ENCODE measurements around the gene VANGL1.

Gene VANGL1

DNA sequence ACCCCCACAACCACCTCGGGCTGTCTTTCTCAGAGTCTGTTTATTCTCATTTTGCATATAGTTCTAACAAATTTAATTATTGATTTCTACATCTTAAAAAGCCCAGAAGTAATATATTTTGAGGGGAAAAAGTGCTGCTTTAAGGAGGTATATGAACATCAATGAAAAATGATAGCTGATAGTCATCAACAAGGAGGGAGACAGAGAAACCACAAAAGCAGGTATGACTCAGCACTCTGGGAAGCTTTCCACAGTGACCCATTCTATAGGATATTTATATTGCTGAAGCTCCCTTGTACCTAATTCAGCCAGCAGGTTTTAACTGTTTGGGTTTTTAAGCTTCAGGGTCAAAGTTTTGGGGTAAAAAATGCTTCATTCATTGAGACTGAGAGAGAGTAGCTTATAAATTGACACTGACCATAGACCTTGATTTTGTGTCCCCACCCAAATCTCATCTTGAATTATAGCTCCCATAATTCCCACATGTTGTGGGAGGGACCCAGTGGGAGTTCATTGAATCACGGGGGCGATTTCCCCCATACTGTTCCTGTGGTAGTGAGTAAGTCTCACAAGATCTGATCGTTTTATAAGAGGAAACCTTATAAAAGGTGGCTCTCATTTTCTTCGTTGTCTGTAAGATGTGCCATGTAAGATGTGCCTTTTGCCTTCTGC lies 27.4 kb downstream of the VANGL1 start:
- 88% methylated on average over 5 of the region's 5 CpGs for WGBS
- peaks cover 38% of the 10 kb centered on the region for H3K36me3 ChIP-seq (ENCODE audit: insufficient read depth, low read length)

DNA sequence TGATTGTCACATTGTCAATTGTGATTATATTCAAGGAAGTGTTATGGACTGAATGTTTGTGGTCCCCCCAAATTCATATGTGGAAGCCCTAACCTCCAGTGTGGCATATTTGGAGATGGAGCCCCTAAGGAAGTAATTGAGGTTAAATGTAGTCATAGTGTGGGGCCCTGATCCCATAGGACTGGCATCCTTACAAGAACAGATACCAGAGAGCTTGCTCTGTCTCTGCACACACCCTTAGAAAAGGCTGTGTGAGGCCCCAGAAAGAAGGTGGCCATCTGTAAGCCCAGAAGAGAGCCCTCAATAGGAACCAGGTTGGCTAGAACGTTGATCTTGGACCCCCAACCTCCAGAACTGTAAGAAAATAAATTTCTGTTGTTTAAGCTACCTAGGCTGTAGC lies 28.1 kb downstream of the VANGL1 start:
- H3K4me3 ChIP-seq (ENCODE audit: low read length): no peak overlapping the region
- 100% methylated on average over 1 of the region's 1 CpG for WGBS
- no peaks in the 10 kb centered on the region for H3K9me3 ChIP-seq (ENCODE audit: insufficient read depth, low read depth, low read length)
- H3K36me3 ChIP-seq (ENCODE audit: insufficient read depth, low read length): peaks cover 30% of the 10 kb centered on the region
- H3K27ac ChIP-seq (ENCODE audit: low read depth, low read length): no peak overlapping the region
- no peak overlapping the region for H3K9ac ChIP-seq (ENCODE audit: low read depth, low read length)
- peaks cover 7% of the 10 kb centered on the region; the same call in 1 of the 2 replicates for H3K4me1 ChIP-seq (ENCODE audit: insufficient read depth, low read length)
- H3K27me3 ChIP-seq (ENCODE audit: insufficient read depth, low read length): no peaks in the 10 kb centered on the region

More for the DNA sequence above, 27.4 kb downstream of the VANGL1 start:
- Histone ChIP-seq H3K27me3 (ENCODE audit: insufficient read depth, low read length) (no peaks in the 10 kb centered on the region), H3K9me3 (ENCODE audit: insufficient read depth, low read depth, low read length) (no peaks in the 10 kb centered on the region), H3K4me1 (ENCODE audit: insufficient read depth, low read length) (peaks cover 7% of the 10 kb centered on the region; the same call in 1 of the 2 replicates), H3K4me3 (ENCODE audit: low read length) (no peak overlapping the region), H3K9ac (ENCODE audit: low read depth, low read length) (no peak overlapping the region), H3K27ac (ENCODE audit: low read depth, low read length) (no peak overlapping the region)

DNA sequence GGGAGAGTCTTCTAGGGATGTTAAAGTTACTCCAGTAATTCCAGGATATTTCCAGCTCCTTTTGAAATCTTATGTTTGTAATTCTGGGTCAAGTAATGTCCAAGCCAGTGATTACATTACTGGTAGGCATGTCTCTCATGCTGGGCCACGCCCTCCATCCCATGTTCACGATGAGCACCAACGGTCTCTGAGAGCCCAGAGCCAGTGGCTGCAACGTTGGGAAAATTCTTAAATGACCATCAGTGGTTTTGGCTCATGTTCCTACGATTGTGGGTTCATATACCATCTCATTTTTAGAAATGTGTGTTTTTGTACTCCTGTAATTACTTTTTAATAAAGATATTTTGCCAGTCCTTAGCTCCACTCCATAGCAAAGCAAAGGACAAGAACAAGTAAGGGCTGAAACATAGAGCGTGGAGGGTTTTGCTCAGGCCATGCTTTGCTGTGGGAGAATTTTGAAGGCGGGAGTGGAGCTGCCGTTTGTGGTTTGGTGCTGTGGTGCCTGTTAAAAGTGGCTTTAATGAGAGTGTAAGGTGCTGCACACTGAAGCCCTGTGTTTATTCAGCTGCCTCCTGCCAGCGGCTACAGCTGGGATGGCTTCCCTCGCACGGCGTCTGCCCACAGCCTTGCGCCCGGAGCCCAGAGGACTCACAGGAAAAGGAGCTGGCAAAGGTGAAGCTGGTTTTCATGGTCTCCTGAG lies 28.9 kb downstream of the VANGL1 start:
- WGBS: 94% methylated on average over 14 of the region's 14 CpGs
- H3K27ac ChIP-seq (ENCODE audit: low read depth, low read length): no peak overlapping the region
- H3K4me1 ChIP-seq (ENCODE audit: insufficient read depth, low read length): peaks cover 7% of the 10 kb centered on the region; the same call in 1 of the 2 replicates
- no peak overlapping the region for H3K9ac ChIP-seq (ENCODE audit: low read depth, low read length)
- no peak overlapping the region for H3K4me3 ChIP-seq (ENCODE audit: low read length)
- no peaks in the 10 kb centered on the region for H3K27me3 ChIP-seq (ENCODE audit: insufficient read depth, low read length)
- no peaks in the 10 kb centered on the region for H3K9me3 ChIP-seq (ENCODE audit: insufficient read depth, low read depth, low read length)
- peaks cover 23% of the 10 kb centered on the region for H3K36me3 ChIP-seq (ENCODE audit: insufficient read depth, low read length)

DNA sequence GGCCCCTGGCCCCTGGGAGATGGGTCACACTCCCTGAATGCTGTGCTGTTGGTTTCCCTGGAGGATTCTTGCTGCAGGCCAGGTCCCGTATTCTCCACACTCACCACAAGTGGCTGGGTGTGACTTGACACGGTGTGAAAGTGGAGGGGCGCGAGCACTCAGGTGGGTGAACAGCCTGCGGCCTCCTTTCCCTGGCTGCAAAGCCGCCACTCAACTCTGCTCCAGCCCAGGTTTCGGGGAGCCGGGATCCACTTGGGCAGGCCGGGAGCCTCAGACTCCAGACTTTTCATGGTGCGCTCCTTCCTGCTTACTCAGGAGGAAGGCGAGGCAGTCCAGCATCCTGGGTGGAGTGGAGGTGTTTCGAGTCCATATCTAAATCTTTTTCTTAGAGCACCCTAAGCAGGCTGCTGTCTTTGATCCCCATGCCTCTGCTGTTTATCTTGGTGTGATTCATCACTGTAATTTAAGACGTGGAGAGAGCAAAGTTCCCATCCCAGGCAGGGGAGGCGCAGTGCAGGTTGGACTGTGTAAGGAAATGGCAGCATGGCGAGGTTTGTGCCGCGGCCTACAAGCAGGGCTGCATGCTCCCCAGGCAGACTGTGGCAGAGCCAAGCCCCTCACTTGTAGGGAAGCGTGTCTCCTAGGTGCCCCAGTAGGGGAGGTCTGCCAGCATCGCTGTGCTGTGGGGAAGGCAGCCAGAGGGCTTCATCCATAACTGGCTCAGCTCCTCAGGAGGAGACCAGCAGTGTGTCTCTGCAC lies 29.6 kb downstream of the VANGL1 start:
- Histone ChIP-seq H3K27ac (ENCODE audit: low read depth, low read length) (no peak overlapping the region), H3K27me3 (ENCODE audit: insufficient read depth, low read length) (no peaks in the 10 kb centered on the region), H3K36me3 (ENCODE audit: insufficient read depth, low read length) (peaks cover 20% of the 10 kb centered on the region), H3K4me1 (ENCODE audit: insufficient read depth, low read length) (peaks cover 7% of the 10 kb centered on the region; the same call in 1 of the 2 replicates), H3K9ac (ENCODE audit: low read depth, low read length) (no peak overlapping the region), H3K9me3 (ENCODE audit: insufficient read depth, low read depth, low read length) (no peaks in the 10 kb centered on the region), H3K4me3 (ENCODE audit: low read length) (no peak overlapping the region)
- 96% methylated on average over 19 of the region's 19 CpGs for whole genome bisulfite sequencing

DNA sequence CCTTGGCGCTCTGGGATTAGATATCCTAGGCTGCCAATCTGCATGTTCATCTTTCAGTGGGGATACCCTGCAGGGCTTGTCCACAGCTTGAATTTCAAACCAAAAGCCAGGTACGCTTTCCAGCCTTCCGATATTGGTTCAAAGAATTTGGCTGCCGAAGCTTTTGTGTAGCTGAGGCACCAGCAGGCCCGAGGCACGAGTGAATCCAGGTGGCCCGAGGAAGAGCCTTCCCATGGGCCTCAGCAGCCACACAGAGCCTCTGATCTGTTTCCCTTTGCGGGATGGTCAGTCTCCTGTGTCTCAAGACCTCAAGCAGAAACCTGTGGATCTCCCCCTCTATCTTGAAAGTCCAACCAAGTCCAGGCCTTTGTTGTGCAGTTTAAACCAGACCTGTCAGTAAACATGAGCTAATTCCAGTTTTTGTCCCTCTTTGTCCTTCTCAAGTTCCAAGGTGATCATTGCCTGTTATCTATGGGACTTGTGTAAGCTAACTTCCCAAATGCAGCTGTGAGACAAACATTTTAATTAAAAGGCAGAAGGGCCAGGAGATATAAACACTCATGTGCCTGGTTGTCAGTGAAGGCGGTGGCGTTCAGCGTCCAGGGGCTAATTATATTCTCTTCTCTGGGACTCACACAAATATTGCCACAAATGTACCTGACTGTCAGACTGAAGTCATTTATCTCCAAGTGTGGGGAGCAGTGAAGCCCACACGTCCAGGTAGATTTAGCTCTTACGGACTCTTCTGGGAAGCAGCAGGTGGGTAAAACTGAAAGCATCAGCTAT lies 30.6 kb downstream of the VANGL1 start:
- Histone ChIP-seq H3K27ac (ENCODE audit: low read depth, low read length) (no peak overlapping the region), H3K4me1 (ENCODE audit: insufficient read depth, low read length) (peaks cover 14% of the 10 kb centered on the region; the same call in 1 of the 2 replicates), H3K36me3 (ENCODE audit: insufficient read depth, low read length) (peaks cover 19% of the 10 kb centered on the region), H3K9me3 (ENCODE audit: insufficient read depth, low read depth, low read length) (no peaks in the 10 kb centered on the region), H3K27me3 (ENCODE audit: insufficient read depth, low read length) (no peaks in the 10 kb centered on the region), H3K9ac (ENCODE audit: low read depth, low read length) (no peak overlapping the region), H3K4me3 (ENCODE audit: low read length) (no peak overlapping the region)
- 94% methylated on average over 13 of the region's 13 CpGs for WGBS

DNA sequence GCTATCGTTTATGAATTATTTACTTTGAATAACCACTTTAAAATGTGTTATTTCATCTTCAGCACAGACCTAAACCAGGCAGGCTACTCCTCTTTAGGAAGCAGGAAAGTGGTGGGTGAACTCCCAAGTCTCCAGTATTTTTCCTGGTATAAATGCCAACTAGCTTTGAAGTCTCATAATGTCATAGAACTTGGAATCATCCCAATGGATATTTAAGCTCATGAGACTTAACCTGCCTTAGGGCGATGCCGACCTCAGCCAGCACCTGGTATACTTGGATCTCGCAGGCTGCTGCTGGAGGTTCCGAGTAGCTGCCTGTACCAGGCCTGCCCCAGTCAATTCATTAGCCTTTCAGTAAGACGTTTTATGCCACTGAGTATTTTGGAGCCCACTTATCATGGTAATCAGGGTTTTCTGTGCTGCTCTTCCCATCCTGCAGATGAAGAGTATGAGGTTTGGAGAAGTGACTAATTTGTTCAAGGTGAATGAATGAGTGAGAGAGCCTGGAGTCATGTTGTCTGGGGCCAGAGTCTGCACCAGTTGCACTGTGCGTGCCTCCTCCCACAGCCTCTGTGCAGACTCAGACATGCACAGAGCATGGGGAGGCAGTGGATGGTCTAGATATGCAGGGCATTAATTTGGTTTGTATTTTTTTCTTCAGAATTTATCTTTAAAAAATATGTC lies 34.9 kb downstream of the VANGL1 start:
- Histone ChIP-seq H3K9me3 (ENCODE audit: insufficient read depth, low read depth, low read length) (no peaks in the 10 kb centered on the region), H3K36me3 (ENCODE audit: insufficient read depth, low read length) (no peaks in the 10 kb centered on the region), H3K9ac (ENCODE audit: low read depth, low read length) (0 out of 2 replicates have a peak overlapping the region, but pooled peaks have one; percentile 20), H3K27me3 (ENCODE audit: insufficient read depth, low read length) (no peaks in the 10 kb centered on the region), H3K4me1 (ENCODE audit: insufficient read depth, low read length) (peaks cover 9% of the 10 kb centered on the region; the same call in 1 of the 2 replicates), H3K27ac (ENCODE audit: low read depth, low read length) (no peak overlapping the region), H3K4me3 (ENCODE audit: low read length) (no peak overlapping the region)
- 92% methylated on average over 7 of the region's 7 CpGs for WGBS

DNA sequence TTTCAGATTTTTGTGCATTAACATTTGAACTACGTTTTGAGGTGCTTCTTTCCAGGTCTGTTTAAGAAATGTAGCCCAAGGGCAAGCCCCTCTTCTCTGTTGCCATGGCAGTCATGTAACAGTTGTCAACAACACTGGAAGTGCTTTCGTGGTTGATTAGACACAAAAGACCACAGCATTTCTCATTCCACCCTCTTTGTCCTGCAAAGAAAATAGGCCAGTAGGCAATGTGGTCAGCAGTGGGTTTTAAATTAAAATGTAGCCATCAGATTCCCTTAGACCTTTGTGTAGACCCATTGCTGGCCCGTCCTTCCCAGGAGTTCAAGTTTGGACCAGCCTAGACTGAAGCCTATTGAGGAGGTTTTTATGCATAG lies 35.4 kb downstream of the VANGL1 start:
- 0 out of 2 replicates have a peak, but pooled peaks cover 3% of the 10 kb centered on the region for H3K36me3 ChIP-seq (ENCODE audit: insufficient read depth, low read length)
- H3K4me3 ChIP-seq (ENCODE audit: low read length): no peak overlapping the region
- peak overlapping the region; percentile 34 for H3K9ac ChIP-seq (ENCODE audit: low read depth, low read length)
- 89% methylated on average over 3 of the region's 3 CpGs for WGBS
- peak overlapping the region; percentile 29 for H3K27ac ChIP-seq (ENCODE audit: low read depth, low read length)
- H3K27me3 ChIP-seq (ENCODE audit: insufficient read depth, low read length): no peaks in the 10 kb centered on the region
- no peaks in the 10 kb centered on the region for H3K9me3 ChIP-seq (ENCODE audit: insufficient read depth, low read depth, low read length)
- peaks cover 9% of the 10 kb centered on the region; the same call in 1 of the 2 replicates for H3K4me1 ChIP-seq (ENCODE audit: insufficient read depth, low read length)

DNA sequence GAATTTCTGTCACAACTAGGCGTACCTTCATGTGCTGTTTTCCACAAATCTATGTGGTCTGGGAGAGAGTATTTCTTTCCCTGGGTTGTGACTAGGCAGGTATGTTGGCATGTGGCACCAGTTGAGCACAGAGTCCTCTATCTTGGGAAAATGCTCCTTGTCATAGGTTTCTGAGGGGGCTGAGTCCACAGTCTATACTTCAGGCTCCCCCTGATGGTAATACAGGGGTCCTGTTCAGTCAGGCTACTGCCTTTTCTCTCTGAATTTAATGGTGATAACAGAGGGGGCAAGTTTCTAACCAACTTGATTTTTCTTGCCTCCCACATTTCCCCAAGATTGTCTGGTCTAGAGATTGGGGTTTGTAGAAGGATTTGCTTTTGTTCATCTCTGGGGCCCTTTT lies 35.8 kb downstream of the VANGL1 start:
- H3K9me3 ChIP-seq (ENCODE audit: insufficient read depth, low read depth, low read length): no peaks in the 10 kb centered on the region
- no peak overlapping the region for H3K4me3 ChIP-seq (ENCODE audit: low read length)
- H3K27ac ChIP-seq (ENCODE audit: low read depth, low read length): peak overlapping the region; percentile 29
- H3K9ac ChIP-seq (ENCODE audit: low read depth, low read length): peak overlapping the region; percentile 34
- 94% methylated on average over 1 of the region's 1 CpG for WGBS
- H3K27me3 ChIP-seq (ENCODE audit: insufficient read depth, low read length): no peaks in the 10 kb centered on the region
- peaks cover 9% of the 10 kb centered on the region; the same call in 1 of the 2 replicates for H3K4me1 ChIP-seq (ENCODE audit: insufficient read depth, low read length)
- peaks cover 7% of the 10 kb centered on the region for H3K36me3 ChIP-seq (ENCODE audit: insufficient read depth, low read length)

DNA sequence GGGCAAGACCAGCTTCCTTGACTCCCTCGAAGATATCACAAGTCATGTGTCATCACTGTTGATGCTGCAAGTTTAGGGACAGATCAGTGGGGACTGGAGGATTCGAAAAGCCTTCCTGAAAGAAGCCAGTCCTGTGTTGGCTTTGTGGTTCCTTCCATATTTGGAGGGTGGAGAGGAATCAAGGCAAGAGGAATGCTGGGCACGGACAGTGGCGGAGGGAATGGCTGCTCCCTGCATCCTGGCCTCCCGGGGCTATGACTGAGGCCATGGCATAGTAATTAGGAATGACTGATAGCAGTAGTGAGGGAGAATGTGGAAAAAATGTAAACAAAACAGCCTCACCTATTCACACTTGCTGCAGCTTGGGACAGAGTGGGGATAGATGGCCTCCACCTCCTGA lies 36.4 kb downstream of the VANGL1 start:
- H3K27ac ChIP-seq (ENCODE audit: low read depth, low read length): no peak overlapping the region
- peaks cover 9% of the 10 kb centered on the region; the same call in 1 of the 2 replicates for H3K4me1 ChIP-seq (ENCODE audit: insufficient read depth, low read length)
- no peak overlapping the region for H3K9ac ChIP-seq (ENCODE audit: low read depth, low read length)
- 83% methylated on average over 5 of the region's 5 CpGs for WGBS
- H3K4me3 ChIP-seq (ENCODE audit: low read length): no peak overlapping the region
- no peaks in the 10 kb centered on the region for H3K9me3 ChIP-seq (ENCODE audit: insufficient read depth, low read depth, low read length)
- H3K27me3 ChIP-seq (ENCODE audit: insufficient read depth, low read length): no peaks in the 10 kb centered on the region
- peaks cover 11% of the 10 kb centered on the region for H3K36me3 ChIP-seq (ENCODE audit: insufficient read depth, low read length)

DNA sequence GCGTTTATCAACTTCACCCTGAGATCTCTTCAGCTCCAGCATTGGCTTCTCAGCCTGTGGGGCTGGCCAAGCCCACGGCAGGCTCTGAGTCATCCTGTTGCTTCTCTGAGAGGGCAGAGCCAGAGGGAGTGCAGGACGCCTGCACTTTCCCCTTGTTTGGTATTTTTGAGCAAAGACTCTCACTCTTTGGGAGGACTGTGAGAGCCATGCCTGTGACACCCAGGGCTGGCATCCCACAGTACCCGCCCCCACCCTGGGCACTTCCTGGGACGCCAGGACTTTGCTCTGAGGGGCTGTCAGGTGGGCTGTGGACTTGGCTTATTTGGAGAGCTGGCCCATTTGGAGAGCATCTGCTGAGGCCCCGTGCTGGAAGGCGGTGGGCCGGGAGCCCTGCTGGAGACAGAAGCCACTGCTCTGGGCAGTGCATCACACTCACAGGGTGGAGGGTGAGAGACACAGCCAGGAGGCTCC lies 37.4 kb downstream of the VANGL1 start:
- H3K9ac ChIP-seq (ENCODE audit: low read depth, low read length): no peak overlapping the region
- H3K27me3 ChIP-seq (ENCODE audit: insufficient read depth, low read length): no peaks in the 10 kb centered on the region
- WGBS: 92% methylated on average over 8 of the region's 8 CpGs
- H3K4me1 ChIP-seq (ENCODE audit: insufficient read depth, low read length): peaks cover 9% of the 10 kb centered on the region; the same call in 1 of the 2 replicates
- no peaks in the 10 kb centered on the region for H3K9me3 ChIP-seq (ENCODE audit: insufficient read depth, low read depth, low read length)
- peaks cover 18% of the 10 kb centered on the region for H3K36me3 ChIP-seq (ENCODE audit: insufficient read depth, low read length)
- H3K4me3 ChIP-seq (ENCODE audit: low read length): no peak overlapping the region
- no peak overlapping the region for H3K27ac ChIP-seq (ENCODE audit: low read depth, low read length)

All from HUES64 (cell line).